HTR-8/SVneo (cell line): Measurements from ENCODE around the gene GNMT.

Source experiments
- DNase-seq: peaks from one replicate; pipeline ENCODE4 v3.0.0; 2011; ENCODE audit warnings: low spot score, mixed read lengths; ENCODE audit not compliant: insufficient read length
- FAIRE-seq: peaks from 2 replicates; lab custom pipeline; 2011; peaks lifted over from hg19 to GRCh38; lab: Jason Lieb, UNC

Gene GNMT

DNA sequence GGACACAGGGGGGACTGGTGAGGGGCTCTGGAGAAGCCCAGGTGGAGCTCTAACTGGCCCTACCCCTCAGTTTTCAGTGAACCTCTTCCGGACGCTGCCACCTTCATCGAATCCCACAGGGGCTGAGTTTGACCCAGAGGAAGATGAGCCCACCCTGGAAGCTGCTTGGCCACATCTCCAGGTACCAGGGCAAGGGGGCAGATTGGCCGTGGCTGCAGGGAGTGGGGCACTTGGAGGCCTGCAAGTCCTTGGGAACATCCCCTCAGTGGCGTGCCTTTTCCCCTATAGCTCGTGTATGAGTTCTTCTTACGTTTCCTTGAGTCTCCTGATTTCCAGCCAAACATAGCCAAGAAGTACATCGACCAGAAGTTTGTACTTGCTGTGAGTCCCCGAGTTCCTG lies 46.6 kb downstream of the GNMT start:
- FAIRE-seq (no peak), DNase-seq (no peak)

- FAIRE-seq = no peak
Measured at GRCh38 chr6:43009124-43009523, 48.6 kb downstream of the GNMT start.

GRCh38 chr6:43011207-43011606 lies 50.7 kb downstream of the GNMT start:
- DNase-seq (no peak), FAIRE-seq (no peak)

More at GRCh38 chr6:43009124-43009523, 48.6 kb downstream of the GNMT start:
- DNase-seq = peak; percentile 35

DNA sequence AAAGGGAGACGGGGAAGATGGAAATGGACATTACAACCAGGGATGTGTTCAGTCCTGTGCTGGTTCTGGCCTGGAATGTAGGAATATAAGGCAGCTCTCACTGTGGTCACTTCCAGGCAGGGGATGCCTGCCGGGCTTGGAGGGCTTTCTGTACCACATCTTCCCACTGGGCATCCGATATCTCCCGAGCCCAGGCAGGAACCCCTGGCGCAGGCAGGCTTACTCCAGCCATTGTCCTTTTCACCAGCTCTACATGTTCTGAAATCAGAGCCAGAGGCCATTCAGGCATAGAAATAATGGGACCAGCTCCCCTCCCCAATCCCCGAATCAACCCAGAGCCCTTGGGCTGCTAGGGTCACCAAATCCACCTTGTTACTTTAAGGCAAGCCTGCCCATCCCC lies 51.8 kb downstream of the GNMT start:
- DNase-seq (no peak), FAIRE-seq (no peak)

DNA sequence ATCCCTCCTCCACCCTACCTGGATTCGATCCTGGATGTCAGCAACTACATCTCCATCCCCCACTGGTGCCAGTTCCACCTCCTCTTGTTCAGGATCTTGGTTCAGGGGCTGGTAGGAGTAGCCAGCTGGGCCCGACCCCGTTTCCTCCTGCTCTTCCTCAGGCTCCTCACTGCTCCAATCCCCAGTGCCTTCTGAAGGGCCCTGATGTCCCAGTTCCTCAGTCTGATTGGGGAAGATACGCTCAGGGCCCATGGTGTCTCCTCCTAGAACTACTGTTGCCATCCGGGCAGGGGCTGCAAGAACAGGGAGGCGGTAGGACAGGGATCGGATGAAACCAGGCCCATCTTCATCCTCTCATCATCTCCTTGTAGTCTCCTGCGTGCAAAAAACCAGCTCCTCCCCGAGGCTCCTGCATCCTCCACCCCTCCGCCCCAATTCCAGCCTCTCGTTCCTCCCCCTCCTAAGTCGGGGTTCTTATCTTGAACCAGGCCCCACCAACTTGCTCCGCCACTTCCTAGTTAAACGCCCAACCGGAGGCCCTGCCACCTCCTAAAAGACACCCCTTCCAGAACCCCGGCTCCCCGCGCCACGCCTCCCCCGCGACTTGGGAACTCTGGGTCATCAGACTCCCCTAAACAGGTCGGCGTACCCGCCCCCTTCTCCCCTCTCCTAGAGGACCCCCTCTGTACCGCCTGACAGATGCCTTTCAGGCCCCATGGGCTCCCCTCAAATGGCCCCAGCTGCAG lies 52.7 kb downstream of the GNMT start:
- DNase-seq (no peak), FAIRE-seq (no peak)
